ENCODE measurements around the gene CCDC68. TPM values are rescaled to one million over a fixed set of nuclear protein-coding genes. Genes with fewer than 3 reads are reported as not detected.

Gene CCDC68
- total and polyA plus RNA-seq, 2 of the 4 experiments (the other 2 are of a cell fraction), result 0.46 to 0.54 TPM

GRCh38 chr18:54984908-54985307 lies 25.6 kb upstream of the CCDC68 start:
- H2BK5ac ChIP-seq (ENCODE audit: low read depth, low read length, poor library complexity, severe bottlenecking), result no peak overlapping the region
- H4K8ac ChIP-seq (ENCODE audit: low read depth in 2 of 2, low read length in 2 of 2), result no peak overlapping the region
- DNase-seq, result no peak
- H3K4me3 ChIP-seq (ENCODE audit: insufficient read depth, low read depth, low read length), result no peak overlapping the region
- no peak overlapping the region for H2BK120ac ChIP-seq (ENCODE audit: low read depth, low read length)
- H2AFZ ChIP-seq (replicated peaks; ENCODE audit: low read length, poor library complexity), result no peak overlapping the region
- no peak overlapping the region for H2BK15ac ChIP-seq (ENCODE audit: low read depth, low read length)
- H4K91ac ChIP-seq (ENCODE audit: insufficient read depth, low read depth, low read length), result no peak overlapping the region
- BruUV-seq (replicated peaks), result no TSS peak
- no peak overlapping the region for H2AK5ac ChIP-seq (ENCODE audit: low read depth, low read length)
- TF ChIP-seq MAFK (IDR thresholded peaks at IDR 0.05; ENCODE audit: low read depth, low read length) (no peak), RAD21 (IDR thresholded peaks at IDR 0.05; ENCODE audit: low read length) (no peak), CEBPB (IDR thresholded peaks at IDR 0.05; ENCODE audit: low read depth, low read length) (no peak), CHD1 (IDR thresholded peaks at IDR 0.05; ENCODE audit: low read depth, low read length) (no peak), MXI1 (IDR thresholded peaks at IDR 0.05; ENCODE audit: borderline replicate concordance, low read depth, low read length) (no peak)
- intact Hi-C loops (cut with micrococcal nuclease), result loop anchor here (5.0 to 10.0 kb wide), 3 partner anchors 158 to 1590 kb away; partner anchors contain the start of gene RAB27B
- H3K27me3 ChIP-seq (ENCODE audit: control insufficient read depth, insufficient read depth, low read length), result no peaks in the 10 kb centered on the region
- WGBS, 2 experiments (ENCODE audit: extremely low coverage in 2 of 2, insufficient read length in 1 of 2), result 93% methylated on average over 2 of the region's 4 CpGs; no CpG with 5 or more reads in 1 of the 2 experiments
- H3K4me1 ChIP-seq (ENCODE audit: control insufficient read depth, insufficient read depth, low read length), result no peaks in the 10 kb centered on the region
- H4K5ac ChIP-seq (ENCODE audit: low read depth, low read length), result no peak overlapping the region
- H3K56ac ChIP-seq (ENCODE audit: extremely low read depth, insufficient read depth, low read length), result no peak overlapping the region
- no peaks in the 10 kb centered on the region for H3K9me1 ChIP-seq (ENCODE audit: insufficient read depth, low read length)
- H3K9me3 ChIP-seq (ENCODE audit: control insufficient read depth, insufficient read depth, low read length), result no peaks in the 10 kb centered on the region
- H3K36me3 ChIP-seq (ENCODE audit: control insufficient read depth, insufficient read depth, low read length), result no peaks in the 10 kb centered on the region
- no peaks in the 10 kb centered on the region for H3K79me1 ChIP-seq (ENCODE audit: low read depth in 1 of 2, low read length in 2 of 2)
- no peak overlapping the region for H2BK20ac ChIP-seq (ENCODE audit: low read depth, low read length)
- no peak overlapping the region for H3K23ac ChIP-seq (ENCODE audit: low read depth, low read length)
- ChIA-PET CTCF (interaction anchor here (0.6 kb wide), 1 partner anchor 106 kb away, joined by 3 read pairs; no protein-coding TSS in a partner anchor), POLR2A (ENCODE audit: unreplicated experiment) (no interaction called here)
- no peaks in the 10 kb centered on the region for H4K20me1 ChIP-seq (ENCODE audit: insufficient read depth, low read length)
- H3K14ac ChIP-seq (replicated peaks; ENCODE audit: low read depth, low read length), result no peak overlapping the region
- H3K27ac ChIP-seq (ENCODE audit: insufficient read depth, low read length), result no peak overlapping the region
- H3K4me2 ChIP-seq (ENCODE audit: low read depth, low read length), result no peak overlapping the region
- H2AK9ac ChIP-seq (replicated peaks; ENCODE audit: low read depth, low read length, poor library complexity), result no peak overlapping the region
- in situ Hi-C loops (cut with MboI; ENCODE audit: low sequenced_read_pairs), result loop anchor here (5.0 to 25.0 kb wide), 4 partner anchors 60 to 523 kb away; no protein-coding TSS in a partner anchor
- H3K4ac ChIP-seq (ENCODE audit: low read depth, low read length), result no peak overlapping the region
- no peak overlapping the region for H3K18ac ChIP-seq (ENCODE audit: low read depth, low read length)
- no peak for ATAC-seq (ENCODE audit: low read depth)
- H3K9ac ChIP-seq (ENCODE audit: low read depth, low read length), result no peak overlapping the region
- dilution Hi-C loops (cut with HindIII; ENCODE audit: low sequenced_read_pairs, unreplicated experiment), result no loop called here

Data from IMR-90 (cell line).